Measurements from ENCODE around the gene HNRNPUL1. TPM values are rescaled to one million over a fixed set of nuclear protein-coding genes. Genes with fewer than 3 reads are reported as not detected.

The HNRNPUL1 gene
- total and polyA plus RNA-seq, 2 donors (not counting 3 experiments of a cell fraction or from before 2014, with no cell fraction given): 83.2 to 261 TPM

- no peak for DNase-seq (ENCODE audit: low read depth, low spot score)
- BruUV-seq (replicated peaks): no TSS peak
- peaks cover 7% of the 10 kb centered on the region for H3K4me1 ChIP-seq (ENCODE audit: control insufficient read depth, extremely low read depth, insufficient read depth, low read length)
- no peaks in the 10 kb centered on the region for H3K9me3 ChIP-seq (replicated peaks; ENCODE audit: control insufficient read depth, insufficient read depth, low read length)
- H2AFZ ChIP-seq (ENCODE audit: low read depth, low read length): no peak overlapping the region
- ChIA-PET POLR2A (interaction anchor here (0.7 kb wide), 1 partner anchor 14 kb away, joined by 7 read pairs; the partner anchor contains the start of gene HNRNPUL1), CTCF (no interaction called here)
- H3K79me2 ChIP-seq (ENCODE audit: control insufficient read depth, insufficient read depth, low read length): peaks cover 3% of the 10 kb centered on the region
- no peak for FAIRE-seq
- no peak overlapping the region for H3K9ac ChIP-seq (replicated peaks; ENCODE audit: extremely low read depth, insufficient read depth, low read length)
- no peak overlapping the region for H3K27ac ChIP-seq (ENCODE audit: insufficient read depth, low read depth, low read length)
- no peak overlapping the region for H3K4me2 ChIP-seq (ENCODE audit: insufficient read depth, low read length)
- H4K20me1 ChIP-seq (replicated peaks; ENCODE audit: control insufficient read depth, extremely low read depth, insufficient read depth, low read length): no peaks in the 10 kb centered on the region
- H3K27me3 ChIP-seq (ENCODE audit: control insufficient read depth in 2 of 2, insufficient read depth in 2 of 2, low read length in 2 of 2): no peaks in the 10 kb centered on the region
- dilution Hi-C loops (cut with MboI; ENCODE audit: extremely low pct_ligation_motif_present, low sequenced_read_pairs): no loop called here
- intact Hi-C loops (cut with micrococcal nuclease): no loop called here
- no peak overlapping the region for H3K4me3 ChIP-seq (replicated peaks in 1 of 3; ENCODE audit: insufficient read depth in 1 of 3, low read depth in 1 of 3, low read length in 3 of 3)
- H3K9me1 ChIP-seq (replicated peaks; ENCODE audit: control insufficient read depth, extremely low read depth, insufficient read depth, low read length): no peaks in the 10 kb centered on the region
- no peak for TF ChIP-seq CTCF (IDR thresholded peaks at IDR 0.05; ENCODE audit: extremely low read depth in 1 of 2, insufficient read depth in 1 of 2, low read depth in 1 of 2, low read length in 2 of 2)
- no peak for TF ChIP-seq EZH2 (IDR thresholded peaks at IDR 0.05; ENCODE audit: borderline replicate concordance, low read depth, low read length, severe bottlenecking)
- TF ChIP-seq MAX (IDR thresholded peaks at IDR 0.05; ENCODE audit: insufficient read depth, insufficient read length): no peak
- H3K36me3 ChIP-seq (ENCODE audit: control insufficient read depth in 2 of 2, extremely low read depth in 1 of 2, insufficient read depth in 2 of 2, low read length in 2 of 2): peaks cover 45 to 49% of the 10 kb centered on the region in 2 experiments
Measured at GRCh38 chr19:41278478-41278877, 14.3 kb downstream of the HNRNPUL1 start.

All from endothelial cell of umbilical vein (primary cell).